Measurements from ENCODE around the gene SLC38A8. TPM values are rescaled to one million over a fixed set of nuclear protein-coding genes. Genes with fewer than 3 reads are reported as not detected.

Gene SLC38A8
- total and polyA plus RNA-seq, 4 donors, result 0.08 to 1.0 (median 0.32) TPM

- 57% methylated on average over 11 of the region's 11 CpGs for WGBS
- Histone ChIP-seq H3K27ac (ENCODE audit: low read depth in 1 of 2, low read length in 2 of 2) (no peak overlapping the region), H3K9ac (ENCODE audit: low read depth in 1 of 2, low read length in 2 of 2) (no peak overlapping the region), H3K4me1 (ENCODE audit: control insufficient read depth in 4 of 4, insufficient read depth in 4 of 4, low read length in 3 of 4) (no peaks in the 10 kb centered on the region), H3K27me3 (ENCODE audit: control insufficient read depth in 4 of 4, insufficient read depth in 4 of 4, low read length in 3 of 4) (no peaks in the 10 kb centered on the region), H3K4me3 (ENCODE audit: low read depth in 1 of 3, low read length in 3 of 3) (no peak overlapping the region), H3K36me3 (ENCODE audit: control insufficient read depth in 4 of 4, insufficient read depth in 3 of 4, low read depth in 1 of 4, low read length in 3 of 4) (peaks cover 4 to 72% (median 51%) of the 10 kb centered on the region in 4 donors), H3K9me3 (ENCODE audit: control insufficient read depth in 4 of 4, low read length in 3 of 4) (no peaks in the 10 kb centered on the region)
- peak; percentile 65 for DNase-seq (ENCODE audit: low spot score)
- TF ChIP-seq YY1 (IDR thresholded peaks at IDR 0.05) (no peak), GABPA (IDR thresholded peaks at IDR 0.05 in 1 of 2, conservative IDR thresholded peaks at IDR 0.05 in 1 of 2) (no peak), RAD21 (IDR thresholded peaks at IDR 0.05) (peak; percentile 75 to 84), SP1 (IDR thresholded peaks at IDR 0.05) (no peak), CTCF (IDR thresholded peaks at IDR 0.05; ENCODE audit: low read depth, low read length, missing input control) (peak; percentile 61), REST (IDR thresholded peaks at IDR 0.05) (no peak), JUND (IDR thresholded peaks at IDR 0.05) (no peak), FOXA1 (IDR thresholded peaks at IDR 0.05) (no peak)
Measured at GRCh38 chr16:84084570-84085270, 42.1 kb upstream of the SLC38A8 start.

- no peak overlapping the region for H3K27ac ChIP-seq (ENCODE audit: low read depth in 1 of 2, low read length in 2 of 2)
- WGBS, result 87% methylated on average over 11 of the region's 11 CpGs
- TF ChIP-seq EGR1 (IDR thresholded peaks at IDR 0.05; ENCODE audit: low read depth in 2 of 2), result no peak
- no peak for TF ChIP-seq SP1 (IDR thresholded peaks at IDR 0.05)
- TF ChIP-seq GABPA (IDR thresholded peaks at IDR 0.05 in 1 of 2, conservative IDR thresholded peaks at IDR 0.05 in 1 of 2), result no peak
- no peak for TF ChIP-seq RAD21 (IDR thresholded peaks at IDR 0.05)
- no peak for TF ChIP-seq FOXA2 (IDR thresholded peaks at IDR 0.05)
- TF ChIP-seq YY1 (IDR thresholded peaks at IDR 0.05), result no peak
- TF ChIP-seq ATF3 (IDR thresholded peaks at IDR 0.05), result no peak
- no peak for TF ChIP-seq CTCF (IDR thresholded peaks at IDR 0.05; ENCODE audit: low read depth, low read length, missing input control)
- no peak for TF ChIP-seq ZBTB33 (IDR thresholded peaks at IDR 0.05)
- TF ChIP-seq FOXA1 (IDR thresholded peaks at IDR 0.05), result no peak
- TF ChIP-seq TAF1 (conservative IDR thresholded peaks at IDR 0.05), result no peak
- no peak for TF ChIP-seq REST (IDR thresholded peaks at IDR 0.05)
- TF ChIP-seq HNF4G (IDR thresholded peaks at IDR 0.05), result no peak
- no peak for TF ChIP-seq HNF4A (conservative IDR thresholded peaks at IDR 0.05)
- TF ChIP-seq NR2F2 (IDR thresholded peaks at IDR 0.05), result no peak
Measured at GRCh38 chr16:84082835-84083569, 40.4 kb upstream of the SLC38A8 start.

More at GRCh38 chr16:84082835-84083569, 40.4 kb upstream of the SLC38A8 start:
- Histone ChIP-seq H3K27me3 (ENCODE audit: control insufficient read depth in 4 of 4, insufficient read depth in 4 of 4, low read length in 3 of 4) (no peaks in the 10 kb centered on the region), H3K4me1 (ENCODE audit: control insufficient read depth in 4 of 4, insufficient read depth in 4 of 4, low read length in 3 of 4) (no peaks in the 10 kb centered on the region), H3K36me3 (ENCODE audit: control insufficient read depth in 4 of 4, insufficient read depth in 3 of 4, low read depth in 1 of 4, low read length in 3 of 4) (peaks cover 8 to 68% (median 45%) of the 10 kb centered on the region in 4 donors), H3K9ac (ENCODE audit: low read depth in 1 of 2, low read length in 2 of 2) (no peak overlapping the region), H3K9me3 (ENCODE audit: control insufficient read depth in 4 of 4, low read length in 3 of 4) (no peaks in the 10 kb centered on the region), H3K4me3 (ENCODE audit: low read depth in 1 of 3, low read length in 3 of 3) (no peak overlapping the region)
- no peak for DNase-seq (ENCODE audit: low spot score)

All from liver (tissue), 9 donors.